GM12865 (cell line): ENCODE data around the gene HHIP.

ENCODE experiments used
- DNase-seq: peaks from one replicate; pipeline ENCODE4 v3.0.0; 2010; ENCODE audit warnings: low read depth
- H3K4me3 ChIP-seq: 2 replicates; pipeline ENCODE4 v1.5.1; 2011; ENCODE audit warnings: mild to moderate bottlenecking, low read depth, low read length, control low read depth
- CTCF ChIP-seq: IDR thresholded peaks from 2 replicates; pipeline ENCODE4 v1.5.1; 2011; ENCODE audit warnings: low read length, control low read depth, low read depth, inconsistent platforms; ENCODE audit not compliant: insufficient read depth; ENCODE audit errors: missing control alignments

HHIP gene

GRCh38 chr4:144686921-144687320 lies 41.0 kb downstream of the HHIP start:
- DNase-seq = no peak
- TF ChIP-seq CTCF = no peak
- H3K4me3 ChIP-seq = no peak overlapping the region

- no peak for TF ChIP-seq CTCF
Observed at GRCh38 chr4:144687466-144687865, 41.5 kb downstream of the HHIP start.

GRCh38 chr4:144688035-144688569 lies 42.1 kb downstream of the HHIP start:
- DNase-seq = no peak
- no peak overlapping the region for H3K4me3 ChIP-seq
- no peak for TF ChIP-seq CTCF

More at GRCh38 chr4:144687466-144687865, 41.5 kb downstream of the HHIP start:
- no peak for DNase-seq
- no peak overlapping the region for H3K4me3 ChIP-seq

- no peak for DNase-seq
- TF ChIP-seq CTCF = no peak
- H3K4me3 ChIP-seq = no peak overlapping the region
Observed at GRCh38 chr4:144689125-144689524, 43.2 kb downstream of the HHIP start.

GRCh38 chr4:144695721-144696120 lies 49.8 kb downstream of the HHIP start:
- no peak for TF ChIP-seq CTCF
- no peak overlapping the region for H3K4me3 ChIP-seq

GRCh38 chr4:144696376-144696775 lies 50.4 kb downstream of the HHIP start:
- H3K4me3 ChIP-seq = no peak overlapping the region
- no peak for TF ChIP-seq CTCF
- DNase-seq = no peak

More at GRCh38 chr4:144695721-144696120, 49.8 kb downstream of the HHIP start:
- DNase-seq = no peak

- TF ChIP-seq CTCF = no peak
- no peak for DNase-seq
- H3K4me3 ChIP-seq = no peak overlapping the region
Observed at GRCh38 chr4:144699565-144699964, 53.6 kb downstream of the HHIP start.
